Adrenal gland (tissue), 12 donors: ENCODE results near the gene C13orf46. TPM values are rescaled to one million over a fixed set of nuclear protein-coding genes. Genes with fewer than 3 reads are reported as not detected.

Experiments
- DNase-seq, 7 donors: peaks; one replicate each; pipeline ENCODE4 v3.0.0-alpha.2; 2019 to 2020
- H3K27ac ChIP-seq, 5 donors: fragments of 200-600 bp; sonication (generic) in 4 of 5; 1 replicate in 3 of 5; 2 replicates in 2 of 5; pipeline versions ENCODE4 v1.5.1 to v1.8.0; 2016 to 2020; ENCODE audit warnings: mild to moderate bottlenecking in 1 of 5
- H3K27me3 ChIP-seq: fragments of 200-600 bp; 2 replicates; pipeline ENCODE4 v1.8.0; 2021
- H3K36me3 ChIP-seq, 2 donors: fragments of 200-600 bp; replicated peaks in 1 of 2; 1 replicate in 1 of 2; 2 replicates in 1 of 2; pipeline versions ENCODE4 v1.5.1 to v1.8.0; 2018 to 2022
- H3K4me1 ChIP-seq, 2 donors: fragments of 200-600 bp; replicated peaks in 1 of 2; 1 replicate in 1 of 2; 2 replicates in 1 of 2; pipeline versions ENCODE4 v1.5.1 to v1.8.0; 2018 to 2021
- H3K4me3 ChIP-seq, 4 donors: fragments of 200-600 bp; sonication (generic) in 3 of 4; one replicate each; pipeline ENCODE4 v1.5.1; 2016 to 2018
- H3K9me3 ChIP-seq, 3 donors: fragments of 200-600 bp; sonication (generic) in 1 of 3; replicated peaks in 1 of 3; 1 replicate in 2 of 3; 2 replicates in 1 of 3; pipeline versions ENCODE4 v1.5.1 to v1.8.0; 2016 to 2021
- CTCF ChIP-seq, 6 experiments: fragments of 450-650 bp in 4 of 6; fragments of 200-600 bp in 2 of 6; sonication (generic) in 1 of 6; IDR thresholded peaks; 1 replicate in 5 of 6; 2 replicates in 1 of 6; pipeline versions ENCODE4 v1.5.1 to v1.8.0; 2016 to 2021; ENCODE audit warnings: antibody characterized with exemption in 6 of 6, mild to moderate bottlenecking in 2 of 6, moderate library complexity in 1 of 6
- POLR2A ChIP-seq, 2 donors: fragments of 450-650 bp; IDR thresholded peaks; one replicate each; pipeline ENCODE4 v1.6.1; 2017; ENCODE audit warnings: antibody characterized with exemption in 2 of 2, mild to moderate bottlenecking in 2 of 2, moderate library complexity in 1 of 2
- WGBS, 4 donors: extraction: QIAGEN DNeasy Blood & Tissue Kit in 2 of 4; methylation state at CpG; one replicate each; pipeline versions ENCODE4 v1.1.5 to v1.1.7; 2013 to 2017; 5-methylcytosine and 5-hydroxymethylcytosine counted together
- intact Hi-C, 2 donors: fragments of 100-400 bp; cut with DNase I; formaldehyde crosslinking; loops; one replicate each; pipeline versions ENCODE4 v1.14.1 to v1.15.0; 2022 to 2023
- polyA plus RNA-seq, 3 donors: library from polyadenylated mRNA; stranded (reverse); fragments of 200-250 nt in 2 of 3; fragments of 350-450 nt in 1 of 3; fragmentation: Illumina TruSeq in 1 of 3; extraction: RNeasy Lipid Tissue Mini Kit (QIAGEN cat#74804) in 1 of 3; gene quantifications; one replicate each; pipeline ENCODE4 v1.2.3, GENCODE V29; 2013 to 2014
- total RNA-seq, 9 donors: library from RNA; depleted of rRNA in 4 of 9; stranded (reverse); fragments of >200 nt in 4 of 9; fragments of 120-200 nt in 1 of 9; fragmentation: NEBNext Ultra II Directional in 1 of 9; extraction: Animal tissue kit (Norgen Biotek cat#: 25700) in 1 of 9; gene quantifications; one replicate each; pipeline versions ENCODE4 v1.1.0 to v1.2.4, GENCODE V29; 2013 to 2023
- donor health status: healthy with polysubstance abuse.
- donor health status: Bipolar disorder and iron deficiency.
- donor health status: DM: yes; HTN: yes; CAD: no.
- donor health status: DM: no; HTN: no; CAD: no.
- donor health status: DM: no; HTN: no; CAD: no.
- donor health status: DM: yes; HTN: yes; CAD: no.

Gene C13orf46
- total and polyA plus RNA-seq, 12 donors, result 0.06 to 0.88 (median 0.19) TPM; not detected in 3

- H3K36me3 ChIP-seq, result peaks cover 0 to 37% of the 10 kb centered on the region in 2 donors
These were observed 39.0 kb upstream of the C13orf46 start for GRCh38 chr13:114012921-114013320.

GRCh38 chr13:114012141-114012540 is 38.3 kb upstream of the C13orf46 start:
- intact Hi-C loops, result no loop called here
- Histone ChIP-seq H3K27me3 (no peaks in the 10 kb centered on the region), H3K36me3 (peaks cover 0 to 37% of the 10 kb centered on the region in 2 donors), H3K4me1 (no peaks in the 10 kb centered on the region), H3K4me3 (no peak overlapping the region), H3K9me3 (no peaks in the 10 kb centered on the region), H3K27ac (no peak overlapping the region)
- TF ChIP-seq CTCF (IDR thresholded peaks at IDR 0.05), result no peak
- TF ChIP-seq POLR2A (IDR thresholded peaks at IDR 0.05), result no peak
- WGBS, 4 donors, result 84 to 89% (median 88%) methylated on average over 17 of the region's 17 CpGs
- DNase-seq, result no peak

More at GRCh38 chr13:114012921-114013320, 39.0 kb upstream of the C13orf46 start:
- intact Hi-C loops, result no loop called here
- no peak overlapping the region for H3K4me3 ChIP-seq
- H3K4me1 ChIP-seq, result no peaks in the 10 kb centered on the region
- no peak for TF ChIP-seq POLR2A (IDR thresholded peaks at IDR 0.05)
- no peaks in the 10 kb centered on the region for H3K27me3 ChIP-seq
- no peak for DNase-seq
- H3K9me3 ChIP-seq, result no peaks in the 10 kb centered on the region
- H3K27ac ChIP-seq, result no peak overlapping the region
- 84 to 91% (median 85%) methylated on average over 17 to 21 of the region's 21 CpGs for WGBS, 4 donors

- no peak for DNase-seq
- intact Hi-C loops, result no loop called here
- Histone ChIP-seq H3K4me3 (no peak overlapping the region), H3K36me3 (peaks cover 0 to 33% of the 10 kb centered on the region in 2 donors), H3K27me3 (no peaks in the 10 kb centered on the region), H3K27ac (no peak overlapping the region), H3K4me1 (no peaks in the 10 kb centered on the region), H3K9me3 (no peaks in the 10 kb centered on the region)
- no peak for TF ChIP-seq CTCF (IDR thresholded peaks at IDR 0.05)
- no peak for TF ChIP-seq POLR2A (IDR thresholded peaks at IDR 0.05)
- 88 to 92% (median 90%) methylated on average over 10 to 19 of the region's 19 CpGs for WGBS, 4 donors
These were observed 37.4 kb upstream of the C13orf46 start for GRCh38 chr13:114011226-114011625.

- Histone ChIP-seq H3K4me3 (no peak overlapping the region), H3K36me3 (peaks cover 0 to 26% of the 10 kb centered on the region in 2 donors), H3K27ac (no peak overlapping the region), H3K4me1 (no peaks in the 10 kb centered on the region), H3K9me3 (no peaks in the 10 kb centered on the region), H3K27me3 (no peaks in the 10 kb centered on the region)
- no peak for DNase-seq
- TF ChIP-seq CTCF (IDR thresholded peaks at IDR 0.05) (no peak), POLR2A (IDR thresholded peaks at IDR 0.05) (no peak)
- 86 to 93% (median 87%) methylated on average over 25 to 37 of the region's 37 CpGs for WGBS, 4 donors
- intact Hi-C loops, result no loop called here
These were observed 36.7 kb upstream of the C13orf46 start for GRCh38 chr13:114010401-114011101.
